Spleen (tissue), 7 donors: ENCODE results near the gene ARAP3.

Experiments used
- CTCF ChIP-seq, 11 experiments: fragments of 200-600 bp in 7 of 11; fragments of 450-650 bp in 4 of 11; sonication (generic) in 4 of 11; IDR thresholded peaks in 8 of 11; conservative IDR thresholded peaks in 3 of 11; 1 replicate in 7 of 11; 2 replicates in 4 of 11; pipeline versions ENCODE4 v1.4.0 to v1.8.0; 2016 to 2021; ENCODE audit warnings: antibody characterized with exemption in 11 of 11, inconsistent platforms in 4 of 11, mild to moderate bottlenecking in 1 of 11
- POLR2A ChIP-seq, 3 donors: fragments of 450-650 bp; IDR thresholded peaks; one replicate each; pipeline ENCODE4 v1.5.1; 2017; ENCODE audit warnings: antibody characterized with exemption in 3 of 3, mild to moderate bottlenecking in 1 of 3
- POLR2AphosphoS5 ChIP-seq, 3 donors: sonication (generic); formaldehyde crosslinking; IDR thresholded peaks; one replicate each; pipeline ENCODE4 v1.5.1; 2017; ENCODE audit warnings: antibody characterized with exemption in 3 of 3
- donor health status: DM: no; HTN: no; CAD: no; lungs with moderate emphysema.
- donor health status: DM: no; HTN: no; CAD: no.
- donor health status: DM: no; HTN: no; CAD: no.

- TF ChIP-seq CTCF (IDR thresholded peaks at IDR 0.05 in 8 of 11, conservative IDR thresholded peaks at IDR 0.05 in 3 of 11): peak in 1 of 11 experiments; percentile 15
- TF ChIP-seq POLR2A (IDR thresholded peaks at IDR 0.05): no peak
- peak in 1 of 3 donors; percentile 55 for TF ChIP-seq POLR2AphosphoS5 (IDR thresholded peaks at IDR 0.05)
Observed at GRCh38 chr5:141603923-141604717, 77.9 kb downstream of the ARAP3 start.
